H1 (cell line): ENCODE results near the gene RNFT1. TPM values are rescaled to one million over a fixed set of nuclear protein-coding genes. Genes with fewer than 3 reads are reported as not detected.

ENCODE experiments used
- ATF3 ChIP-seq: IDR thresholded peaks from 2 replicates; pipeline ENCODE4 v1.6.1; 2011; ENCODE audit warnings: low read depth, mild to moderate bottlenecking, low read length; ENCODE audit not compliant: insufficient read depth
- CEBPB ChIP-seq: IDR thresholded peaks from 2 replicates; pipeline ENCODE4 v1.6.1; 2012; ENCODE audit warnings: low read depth, low read length
- CHD2 ChIP-seq: IDR thresholded peaks from 2 replicates; pipeline ENCODE4 v1.6.1; 2012; ENCODE audit warnings: low read length, improper control_type of control experiment
- GTF2F1 ChIP-seq: IDR thresholded peaks from 2 replicates; pipeline ENCODE4 v1.6.1; 2012; ENCODE audit warnings: low read depth, low read length, improper control_type of control experiment, borderline replicate concordance
- HDAC2 ChIP-seq, 2 experiments: fragments of 300-600 bp in 1 of 2; sonication (generic) in 1 of 2; IDR thresholded peaks; 2 replicates each; pipeline ENCODE4 v1.6.1; 2011 to 2012; ENCODE audit warnings: low read depth in 2 of 2, low read length in 2 of 2, mild to moderate bottlenecking in 2 of 2, moderate library complexity in 2 of 2, borderline replicate concordance in 1 of 2, inconsistent platforms in 1 of 2
- JUN ChIP-seq: IDR thresholded peaks from 2 replicates; pipeline ENCODE4 v1.6.1; 2011; ENCODE audit warnings: low read depth, mild to moderate bottlenecking, improper control_type of control experiment, low read length
- KDM1A ChIP-seq: fragments of 200-600, 300-600 bp; sonication (generic); IDR thresholded peaks from 2 replicates; pipeline ENCODE4 v1.7.1; 2016; ENCODE audit warnings: mild to moderate bottlenecking, low read length, borderline replicate concordance
- KDM4A ChIP-seq: IDR thresholded peaks from one replicate; pipeline ENCODE4 v1.7.1; 2012; ENCODE audit warnings: low read depth, mild to moderate bottlenecking, moderate library complexity, low read length, inconsistent platforms; ENCODE audit not compliant: severe bottlenecking
- NRF1 ChIP-seq: IDR thresholded peaks from 2 replicates; pipeline ENCODE4 v1.6.1; 2011; ENCODE audit warnings: mild to moderate bottlenecking, low read depth, low read length, improper control_type of control experiment
- PHF8 ChIP-seq: fragments of 200-600 bp; sonication (generic); conservative IDR thresholded peaks from 2 replicates; pipeline ENCODE4 v1.7.1; 2012; ENCODE audit warnings: low read depth, mild to moderate bottlenecking, inconsistent platforms, low read length, moderate library complexity
- POLR2A ChIP-seq, 2 experiments: IDR thresholded peaks; 1 replicate in 1 of 2; 2 replicates in 1 of 2; pipeline ENCODE4 v1.6.1; 2011; ENCODE audit warnings: low read depth in 2 of 2, low read length in 2 of 2, mild to moderate bottlenecking in 2 of 2; ENCODE audit errors: control extremely low read depth in 1 of 2
- RBBP5 ChIP-seq: IDR thresholded peaks from 2 replicates; pipeline ENCODE4 v1.7.1; 2012; ENCODE audit warnings: low read depth, mild to moderate bottlenecking, inconsistent platforms, low read length, moderate library complexity, borderline replicate concordance
- SIN3A ChIP-seq, 2 experiments: IDR thresholded peaks in 1 of 2; conservative IDR thresholded peaks in 1 of 2; 2 replicates each; pipeline ENCODE4 v1.6.1; 2011 to 2012; ENCODE audit warnings: low read length in 2 of 2, improper control_type of control experiment in 1 of 2, low read depth in 1 of 2, mild to moderate bottlenecking in 1 of 2
- SIX5 ChIP-seq: IDR thresholded peaks from 2 replicates; pipeline ENCODE4 v1.6.1; 2011; ENCODE audit warnings: mild to moderate bottlenecking, low read depth, low read length
- SP2 ChIP-seq: IDR thresholded peaks from 2 replicates; pipeline ENCODE4 v1.6.1; 2012; ENCODE audit warnings: mild to moderate bottlenecking, low read length, inconsistent platforms
- SP4 ChIP-seq: IDR thresholded peaks from 2 replicates; pipeline ENCODE4 v1.6.1; 2012; ENCODE audit warnings: low read length, inconsistent platforms
- SRF ChIP-seq: IDR thresholded peaks from 2 replicates; pipeline ENCODE4 v1.6.1; 2011; ENCODE audit warnings: mild to moderate bottlenecking, low read depth, low read length, moderate library complexity
- SUZ12 ChIP-seq: fragments of 200-600 bp; sonication (generic); IDR thresholded peaks from 2 replicates; pipeline ENCODE4 v1.6.1; 2012; ENCODE audit warnings: mild to moderate bottlenecking, inconsistent platforms, low read length, moderate library complexity, mixed read lengths
- TAF1 ChIP-seq: IDR thresholded peaks from 2 replicates; pipeline ENCODE4 v1.6.1; 2011; ENCODE audit warnings: mild to moderate bottlenecking, low read depth, low read length
- TCF12 ChIP-seq: IDR thresholded peaks from 2 replicates; pipeline ENCODE4 v1.6.1; 2011; ENCODE audit warnings: low read depth, mild to moderate bottlenecking, low read length
- ZNF274 ChIP-seq: IDR thresholded peaks from 2 replicates; pipeline ENCODE4 v1.7.0; 2012; ENCODE audit warnings: low read length, borderline replicate concordance; ENCODE audit errors: extremely low read depth
- polyA plus RNA-seq, 7 experiments: library from polyadenylated mRNA; depleted of rRNA in 3 of 7; stranded (reverse) in 5 of 7; unstranded in 2 of 7; fragments of >200 nt in 5 of 7; fragments of 200-250 nt in 2 of 7; gene quantifications; 1 replicate in 5 of 7; 2 replicates in 1 of 7; 4 replicates in 1 of 7; pipeline versions ENCODE4 v1.2.1 to v1.2.3, GENCODE V29; 2011 to 2013; ENCODE audit warnings: missing spikeins in 2 of 7, mixed read lengths in 2 of 7
- total RNA-seq: library from RNA; stranded (reverse); fragmentation: NEBNext Ultra II Directional; extraction: Animal tissue kit (Norgen Biotek cat#: 25700); gene quantifications from 2 replicates; pipeline ENCODE4 v1.2.1, GENCODE V29; 2021

The RNFT1 gene
- total and polyA plus RNA-seq, 2 of the 8 experiments (the other 6 are each of a cell fraction or from before 2014, with no cell fraction given), result 3.0 to 5.2 TPM

DNA sequence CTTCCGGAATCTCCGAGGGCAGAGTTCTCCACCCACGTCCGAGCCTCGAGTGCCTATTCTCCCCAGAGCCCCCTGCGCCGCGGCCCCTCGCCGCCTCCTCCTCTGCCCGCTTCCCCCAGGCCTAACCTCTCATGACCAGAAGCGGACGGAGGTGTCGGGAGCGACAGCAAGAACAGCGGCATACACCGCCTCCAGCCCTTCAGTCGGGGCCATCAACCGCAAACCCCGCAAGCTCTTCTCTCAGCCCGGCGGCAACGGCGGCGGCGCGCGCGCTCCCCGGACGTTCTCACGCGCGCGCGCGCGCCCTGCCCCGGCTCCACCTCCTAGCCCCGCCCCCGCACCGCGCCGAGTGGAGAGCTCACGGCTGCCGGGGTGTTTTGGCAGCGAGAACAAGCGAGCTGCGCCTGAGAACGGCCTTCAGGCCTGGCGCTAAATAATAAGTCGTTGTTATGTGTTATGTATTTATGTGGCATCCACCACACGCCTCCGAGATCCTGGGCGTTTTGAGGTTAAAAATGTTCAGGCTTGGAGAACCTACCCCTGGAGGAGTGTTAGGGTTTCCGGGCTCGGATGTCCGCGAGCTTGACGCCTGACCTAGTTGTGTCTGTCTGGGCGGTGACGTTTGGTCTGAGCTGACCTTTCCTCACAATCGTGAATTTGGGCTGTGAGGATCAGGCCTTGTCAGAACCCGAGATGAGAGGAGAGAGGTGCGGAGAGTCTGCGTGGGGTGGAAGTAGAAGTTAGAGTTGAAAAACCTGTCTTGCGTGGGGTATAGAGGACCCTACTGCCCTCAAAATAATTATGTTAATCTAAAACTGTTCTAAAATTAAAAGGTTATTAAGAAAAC lies at the start of gene RNFT1 (continued):
- TF ChIP-seq SUZ12 (no peak; the same call in 1 of the 2 replicates), GTF2F1 (no peak), TAF1 (peak; percentile 55), SP4 (0 out of 2 replicates have a peak, but pooled peaks have one; percentile 18), POLR2A (IDR thresholded peaks at IDR 0.05; ENCODE audit: control extremely low read depth in 1 of 2, low read depth in 2 of 2, low read length in 2 of 2) (peak in 1 of 2 experiments; percentile 56; a peak in 1 of 3 replicates), CHD2 (no peak), ZNF274 (no peak), SIN3A (conservative IDR thresholded peaks at IDR 0.05 in 1 of 2, IDR thresholded peaks at IDR 0.05 in 1 of 2; ENCODE audit: low read depth in 1 of 2, low read length in 2 of 2) (no peak), RBBP5 (peak; percentile 69; the same call in 1 of the 2 replicates), SRF (no peak), NRF1 (peak; percentile 11; the same call in 1 of the 2 replicates), JUN (no peak), ATF3 (no peak), TCF12 (no peak), PHF8 (peak; percentile 42; the same call in 1 of the 2 replicates), HDAC2 (IDR thresholded peaks at IDR 0.05; ENCODE audit: borderline replicate concordance in 1 of 2, low read depth in 2 of 2, low read length in 2 of 2) (no peak), SIX5 (no peak; the same call in 1 of the 2 replicates), CEBPB (no peak), KDM4A (peak; percentile 88), SP2 (no peak), KDM1A (no peak)
